Ovary (tissue), 3 donors: ENCODE data around the gene C1orf21.

Experiments used
- POLR2A ChIP-seq: fragments of 450-650 bp; IDR thresholded peaks from one replicate; pipeline ENCODE4 v1.6.1; 2017; ENCODE audit warnings: antibody characterized with exemption, mild to moderate bottlenecking, moderate library complexity
- TF ChIP-seq, protein P1 (sequence below), 3 donors: fragments of 450-650 bp in 2 of 3; fragments of 200-600 bp in 1 of 3; IDR thresholded peaks; one replicate each; pipeline versions ENCODE4 v1.5.1 to v1.8.0; 2016 to 2022; ENCODE audit warnings: antibody characterized with exemption in 3 of 3, mild to moderate bottlenecking in 1 of 3
- donor health status: DM: no; HTN: no; CAD: no.

GRCh38 chr1:184513966-184514365 is 127.1 kb downstream of the C1orf21 start:
- TF ChIP-seq POLR2A = no peak
- TF ChIP-seq, protein P1, sequence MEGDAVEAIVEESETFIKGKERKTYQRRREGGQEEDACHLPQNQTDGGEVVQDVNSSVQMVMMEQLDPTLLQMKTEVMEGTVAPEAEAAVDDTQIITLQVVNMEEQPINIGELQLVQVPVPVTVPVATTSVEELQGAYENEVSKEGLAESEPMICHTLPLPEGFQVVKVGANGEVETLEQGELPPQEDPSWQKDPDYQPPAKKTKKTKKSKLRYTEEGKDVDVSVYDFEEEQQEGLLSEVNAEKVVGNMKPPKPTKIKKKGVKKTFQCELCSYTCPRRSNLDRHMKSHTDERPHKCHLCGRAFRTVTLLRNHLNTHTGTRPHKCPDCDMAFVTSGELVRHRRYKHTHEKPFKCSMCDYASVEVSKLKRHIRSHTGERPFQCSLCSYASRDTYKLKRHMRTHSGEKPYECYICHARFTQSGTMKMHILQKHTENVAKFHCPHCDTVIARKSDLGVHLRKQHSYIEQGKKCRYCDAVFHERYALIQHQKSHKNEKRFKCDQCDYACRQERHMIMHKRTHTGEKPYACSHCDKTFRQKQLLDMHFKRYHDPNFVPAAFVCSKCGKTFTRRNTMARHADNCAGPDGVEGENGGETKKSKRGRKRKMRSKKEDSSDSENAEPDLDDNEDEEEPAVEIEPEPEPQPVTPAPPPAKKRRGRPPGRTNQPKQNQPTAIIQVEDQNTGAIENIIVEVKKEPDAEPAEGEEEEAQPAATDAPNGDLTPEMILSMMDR (IDR thresholded peaks at IDR 0.05) = no peak
